HG03457 (cell line): ENCODE data around the gene ST6GALNAC5.

ENCODE experiments used
- ATAC-seq: cut with Tn5 transposase; IDR thresholded peaks from one replicate; pipeline ENCODE4 v1.9.1; 2021; ENCODE audit warnings: moderate number of reproducible peaks; ENCODE audit not compliant: unreplicated experiment

The ST6GALNAC5 gene

DNA sequence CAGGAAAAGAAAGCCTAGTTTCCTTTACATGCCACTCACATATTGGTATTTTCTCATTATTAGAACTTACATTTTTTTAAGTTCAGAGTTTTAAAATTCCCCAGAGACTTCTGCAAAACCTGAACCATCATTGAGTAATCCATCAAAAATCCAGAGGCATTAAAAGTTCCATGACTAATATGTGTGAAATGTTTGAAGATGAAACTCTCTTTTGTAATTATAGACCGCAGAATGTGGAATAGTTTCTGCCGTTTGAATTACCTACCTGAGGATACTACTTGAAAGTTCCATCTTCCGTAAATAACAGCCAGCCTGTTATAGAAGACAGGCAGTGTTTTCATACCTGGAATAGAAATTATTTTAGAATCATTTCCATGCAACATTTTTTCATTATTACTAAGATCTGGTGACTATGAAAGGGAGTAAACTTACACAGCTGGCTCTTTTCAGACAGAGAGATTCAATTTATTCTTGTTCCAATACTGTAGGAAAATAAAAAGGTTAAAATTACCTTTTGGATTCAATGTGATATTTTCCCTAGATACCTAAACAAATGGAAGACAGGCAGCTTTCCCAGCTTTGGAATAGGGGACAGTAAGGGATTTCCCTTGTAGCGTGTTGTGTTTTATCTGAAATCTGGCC is 131.4 kb downstream of the ST6GALNAC5 start:
- ATAC-seq = no peak

DNA sequence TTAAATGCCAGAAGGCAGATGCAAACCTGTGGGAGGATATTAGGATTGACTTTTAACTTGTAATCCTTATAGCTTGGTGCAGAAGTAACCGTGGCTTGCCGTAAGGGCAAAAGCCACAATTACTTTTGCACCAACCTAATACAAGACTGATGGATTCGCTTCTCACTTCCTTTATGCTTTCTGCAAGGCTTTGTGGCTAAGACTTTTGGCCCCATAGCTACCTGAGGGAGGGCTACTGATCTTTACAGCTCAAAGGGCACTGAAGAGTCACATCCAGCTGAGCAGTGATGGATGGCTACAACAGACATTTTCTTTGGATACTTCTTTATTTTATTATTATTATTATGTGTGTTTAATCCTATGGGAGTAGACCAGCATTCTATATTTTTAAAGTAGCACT is 140.4 kb downstream of the ST6GALNAC5 start:
- no peak for ATAC-seq

DNA sequence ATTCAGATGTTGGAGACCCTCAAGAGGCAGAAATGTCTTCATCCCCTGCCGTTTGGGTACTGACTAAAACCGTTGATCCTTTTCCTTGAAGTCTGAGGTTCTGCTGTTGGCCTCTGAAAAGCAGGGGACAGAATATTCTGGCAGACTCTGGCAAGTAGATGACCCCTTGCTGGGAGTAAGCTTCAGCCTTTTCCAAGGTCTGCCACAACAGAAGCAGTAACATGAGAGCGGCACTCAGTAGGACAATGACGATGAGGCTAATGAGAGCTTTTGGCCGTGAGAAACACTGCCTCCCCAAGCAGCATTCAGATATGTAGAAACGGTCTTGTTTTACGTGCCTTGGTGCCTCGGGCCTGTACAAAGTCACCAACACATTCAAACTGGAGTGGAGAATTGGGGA is 143.7 kb downstream of the ST6GALNAC5 start:
- ATAC-seq = no peak

DNA sequence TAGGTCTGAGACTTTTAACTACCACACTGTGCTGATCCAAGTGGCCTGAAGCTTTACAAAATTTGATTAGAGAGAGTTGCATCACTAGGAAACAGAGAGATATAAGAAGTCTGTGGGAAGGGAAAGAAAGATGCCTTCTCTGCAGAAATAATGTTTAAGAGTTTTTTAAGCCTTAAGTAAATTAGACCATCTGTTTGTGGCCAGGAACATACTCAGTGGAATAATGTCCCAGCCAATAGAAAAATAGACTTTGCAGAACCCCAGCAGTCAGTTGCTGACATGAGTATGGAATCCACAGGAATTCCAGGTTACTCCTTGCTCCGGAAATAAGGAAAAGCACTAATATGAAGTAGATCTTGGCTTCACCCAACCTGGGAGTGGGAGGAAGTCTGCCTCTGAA is 144.8 kb downstream of the ST6GALNAC5 start:
- no peak for ATAC-seq

DNA sequence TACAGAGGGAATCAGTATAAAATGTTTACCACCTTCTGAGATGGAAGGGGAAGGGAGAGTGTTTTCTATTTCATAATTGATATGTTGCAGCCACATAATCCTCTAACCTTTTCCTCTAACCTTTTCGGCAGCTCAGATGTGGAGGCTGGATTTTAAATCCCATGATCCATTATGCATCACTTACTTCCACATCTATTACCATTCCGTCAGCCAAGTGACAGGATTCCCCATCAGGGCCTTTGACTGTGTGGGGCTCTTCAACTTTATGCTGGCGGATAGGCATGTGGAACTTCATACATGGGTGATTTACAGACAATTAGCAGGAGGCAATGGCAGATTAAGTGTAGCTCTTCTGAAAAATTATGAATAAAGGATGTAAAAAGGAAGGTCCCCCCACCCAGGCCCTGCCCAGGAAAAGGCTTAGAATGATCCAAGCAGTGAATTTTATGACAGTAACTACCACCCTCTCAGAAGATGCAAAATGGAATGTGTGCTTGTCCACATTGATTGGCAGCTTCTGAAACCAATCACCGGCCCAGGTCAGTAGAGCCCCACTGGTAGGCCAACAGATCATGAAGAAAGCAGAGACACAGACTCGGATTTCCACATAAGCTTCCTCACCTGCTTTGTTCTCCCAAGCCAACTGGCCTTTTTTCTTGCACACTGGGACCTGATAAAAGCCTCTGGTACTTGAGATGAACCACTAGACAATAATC is 147.0 kb downstream of the ST6GALNAC5 start:
- ATAC-seq = no peak

DNA sequence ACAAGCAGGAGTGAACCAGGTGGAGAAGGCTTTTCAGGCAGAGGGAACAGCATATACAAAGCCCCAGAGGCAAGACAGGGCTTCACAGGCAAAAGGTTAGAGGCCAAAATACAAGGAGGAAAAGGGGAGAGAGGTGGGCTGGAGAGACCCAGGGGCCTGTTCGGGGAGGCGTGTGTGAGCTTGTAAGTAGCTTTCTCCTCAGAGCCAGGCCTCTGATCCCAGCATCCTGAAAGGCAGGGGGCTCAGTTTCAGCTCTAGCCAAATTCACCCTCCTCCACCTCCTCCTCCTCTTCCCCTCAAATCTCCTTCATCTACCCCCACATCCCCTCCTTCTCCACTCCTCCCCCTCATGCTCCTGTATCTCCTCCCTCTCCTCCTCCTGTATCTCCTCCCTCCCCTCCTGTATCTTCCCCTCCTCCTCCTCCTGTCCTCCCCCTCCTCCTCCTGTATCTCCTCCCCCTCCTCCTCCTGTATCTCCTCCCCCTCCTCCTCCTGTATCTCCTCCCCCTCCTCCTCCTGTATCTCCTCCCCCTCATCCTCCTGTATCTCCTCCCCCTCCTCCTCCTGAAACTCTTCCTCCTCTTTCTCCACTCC is 148.6 kb downstream of the ST6GALNAC5 start:
- ATAC-seq = no peak

DNA sequence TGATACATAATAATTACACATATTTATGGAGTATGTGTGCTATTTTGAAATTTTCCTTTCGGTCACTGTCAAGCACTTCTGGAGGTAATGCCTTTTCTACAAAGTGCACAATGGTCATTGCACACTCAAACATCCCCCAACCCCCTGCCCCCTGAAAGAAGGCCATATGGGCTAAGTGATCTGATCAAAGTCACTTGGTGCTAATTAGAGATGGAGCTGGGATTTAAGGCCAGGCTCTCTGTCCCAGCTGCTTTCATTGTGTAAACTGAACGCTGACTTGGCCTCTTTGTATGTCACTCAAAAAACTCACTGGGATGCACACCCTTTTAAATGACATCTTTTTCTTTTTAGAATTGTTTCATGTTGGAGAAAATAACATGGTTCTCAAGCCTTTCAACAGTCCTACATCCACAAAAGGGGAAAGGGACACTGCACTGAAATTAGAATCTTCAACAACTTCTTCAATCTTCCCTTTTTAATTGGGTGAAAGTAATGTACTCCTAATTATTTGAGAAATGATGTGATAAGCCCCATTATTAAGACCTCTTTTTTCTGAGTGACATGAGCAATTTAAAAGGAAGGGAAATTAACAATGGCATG is 149.2 kb downstream of the ST6GALNAC5 start:
- ATAC-seq = no peak

DNA sequence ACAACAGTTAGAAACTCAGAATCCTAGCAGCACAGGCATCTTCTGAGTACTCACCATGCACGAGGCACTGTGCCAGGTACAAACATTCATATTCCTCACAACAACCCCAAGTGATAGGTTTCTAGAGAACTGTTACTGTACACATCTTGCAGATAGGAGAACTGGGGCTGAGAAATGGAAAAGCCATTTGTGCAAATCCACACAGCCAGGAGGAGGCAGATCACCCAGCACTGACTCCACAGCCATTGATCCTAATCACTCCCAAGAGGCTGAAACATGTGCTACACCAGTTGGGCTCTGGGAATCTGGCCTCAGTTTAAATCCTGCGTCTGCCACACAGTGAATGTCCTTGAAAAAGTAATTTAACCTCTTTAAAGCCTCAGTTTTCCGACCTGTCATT is 151.0 kb downstream of the ST6GALNAC5 start:
- no peak for ATAC-seq

DNA sequence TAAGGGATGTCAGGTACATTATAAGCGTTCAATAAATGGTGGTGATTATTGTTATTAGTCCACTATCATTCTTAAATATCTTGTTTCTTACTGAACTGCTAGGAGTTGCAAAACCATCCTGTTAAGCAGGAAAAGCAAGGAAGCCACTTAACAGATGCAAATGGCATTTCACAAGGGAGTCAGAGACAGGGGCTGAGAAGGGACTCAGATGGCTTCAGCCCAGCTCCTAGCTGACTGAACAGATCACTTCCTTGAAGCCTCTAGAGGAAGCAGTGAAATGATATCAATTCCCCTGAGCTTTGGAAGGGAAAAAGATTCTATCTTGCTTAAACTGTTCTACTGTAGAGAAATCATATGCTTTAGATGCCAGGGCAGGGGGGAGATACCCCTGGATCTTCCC is 151.5 kb downstream of the ST6GALNAC5 start:
- no peak for ATAC-seq

DNA sequence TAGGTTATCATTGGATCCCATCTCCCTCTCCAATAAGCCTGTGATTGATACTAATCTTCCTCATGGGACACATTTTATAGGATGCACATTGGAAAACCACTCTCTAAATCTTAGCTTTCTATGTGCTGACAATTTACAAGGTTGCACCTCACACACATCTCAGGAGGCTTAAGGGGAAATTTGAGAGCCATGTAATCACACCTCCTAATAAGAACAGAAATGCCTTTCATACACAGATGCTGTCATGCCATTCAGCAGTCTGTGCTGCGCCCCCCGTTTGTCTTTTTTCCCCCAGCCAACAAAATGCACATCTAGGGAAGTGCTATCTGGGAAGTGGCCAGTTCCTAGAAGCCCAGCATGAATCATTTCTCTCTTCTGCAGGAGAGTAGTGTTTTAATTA is 154.5 kb downstream of the ST6GALNAC5 start:
- ATAC-seq = no peak

DNA sequence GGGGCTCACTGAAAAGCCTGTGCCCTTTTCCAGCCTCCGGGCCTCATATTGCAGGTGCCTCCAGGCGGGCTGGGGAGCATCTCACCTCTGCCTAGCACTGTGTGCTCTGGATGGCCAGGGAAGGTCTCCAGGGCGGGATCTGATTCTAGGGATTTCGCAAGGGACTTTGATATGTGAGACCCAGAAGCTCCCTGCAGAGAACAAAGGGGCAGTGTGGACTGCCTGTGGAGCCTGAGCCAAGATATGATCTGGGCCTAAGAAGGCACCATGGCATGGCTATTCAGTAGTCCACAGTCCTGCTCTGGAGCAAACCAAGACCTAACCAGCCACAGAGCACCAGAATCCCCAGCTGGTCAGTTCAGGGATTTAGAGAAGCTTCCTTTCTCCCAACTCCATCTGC is 157.2 kb downstream of the ST6GALNAC5 start:
- ATAC-seq = no peak

DNA sequence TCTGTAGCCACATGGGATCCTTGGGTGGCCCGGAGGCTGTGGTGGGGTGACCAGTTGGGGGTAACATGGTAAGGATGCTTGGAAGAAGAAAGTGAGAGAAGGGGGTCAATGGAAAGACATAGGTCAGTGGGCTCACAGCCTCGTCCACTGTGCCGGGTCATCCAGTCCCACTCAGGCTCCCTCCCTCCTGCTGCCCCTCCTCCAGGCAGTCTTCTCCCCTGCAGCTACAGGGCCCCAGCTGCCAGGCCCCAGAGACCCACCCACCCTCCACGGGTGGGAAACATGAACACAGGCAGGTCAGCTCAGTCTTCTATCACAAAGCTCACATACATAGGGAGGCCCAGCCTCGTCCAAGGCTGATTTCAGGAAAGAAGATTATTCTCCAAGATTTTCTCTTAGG is 158.3 kb downstream of the ST6GALNAC5 start:
- ATAC-seq = no peak

DNA sequence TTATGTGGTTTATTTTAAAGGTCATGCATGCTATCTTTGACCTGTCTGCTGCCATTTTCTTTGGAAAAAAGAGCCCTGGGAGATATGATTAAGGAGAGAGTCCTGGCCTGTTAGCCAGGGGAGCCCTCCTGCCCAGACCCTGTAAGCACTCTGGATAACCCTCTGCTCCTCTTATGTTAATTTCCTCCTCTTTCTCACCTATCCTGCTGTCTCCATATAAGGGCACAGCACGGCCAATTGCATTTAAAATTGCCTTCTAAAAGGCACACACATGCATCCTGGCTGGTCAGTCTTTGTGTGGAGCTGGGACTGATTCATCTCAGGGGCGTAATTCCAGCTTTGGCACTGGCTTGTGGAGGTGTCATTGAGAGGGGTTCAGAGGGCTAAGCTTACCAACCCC is 158.9 kb downstream of the ST6GALNAC5 start:
- no peak for ATAC-seq

DNA sequence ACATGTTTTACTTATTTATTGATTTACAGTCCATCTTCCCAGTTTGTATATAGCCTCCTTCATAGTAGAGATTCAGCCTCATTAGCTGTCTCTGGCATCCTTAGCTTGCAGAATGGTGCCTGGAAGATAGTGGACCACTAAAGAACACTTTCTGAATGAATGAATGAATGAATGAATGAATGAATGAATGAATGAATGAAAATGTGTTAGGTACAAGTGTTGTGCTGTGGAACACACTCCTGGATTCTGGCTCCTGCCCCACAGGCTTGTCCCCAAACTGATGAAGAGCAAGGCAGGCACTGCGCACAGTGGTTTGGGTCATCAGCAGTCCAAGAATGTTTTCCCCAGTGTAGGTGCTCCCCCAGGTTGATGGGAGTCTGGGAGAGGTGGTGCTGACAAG is 159.4 kb downstream of the ST6GALNAC5 start:
- no peak for ATAC-seq

DNA sequence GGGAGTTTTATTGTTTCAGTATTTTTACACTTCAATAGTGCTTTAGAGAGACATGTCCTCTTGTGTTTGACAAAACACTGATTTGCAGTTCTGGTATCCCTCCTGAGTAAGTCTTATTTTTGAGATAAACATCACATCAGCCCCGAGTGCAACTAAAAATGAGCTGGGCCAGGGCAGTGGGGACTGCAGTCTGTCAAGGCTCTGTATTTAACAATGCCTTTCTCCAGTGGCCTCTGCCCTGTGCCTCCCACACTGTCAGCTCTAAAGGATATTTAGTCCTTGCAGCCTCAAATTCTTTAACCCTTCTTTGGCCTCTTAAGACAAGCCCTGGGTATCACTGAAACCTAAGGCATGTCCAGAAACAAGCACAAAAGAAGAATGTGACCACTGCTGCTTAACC is 160.6 kb downstream of the ST6GALNAC5 start:
- no peak for ATAC-seq

DNA sequence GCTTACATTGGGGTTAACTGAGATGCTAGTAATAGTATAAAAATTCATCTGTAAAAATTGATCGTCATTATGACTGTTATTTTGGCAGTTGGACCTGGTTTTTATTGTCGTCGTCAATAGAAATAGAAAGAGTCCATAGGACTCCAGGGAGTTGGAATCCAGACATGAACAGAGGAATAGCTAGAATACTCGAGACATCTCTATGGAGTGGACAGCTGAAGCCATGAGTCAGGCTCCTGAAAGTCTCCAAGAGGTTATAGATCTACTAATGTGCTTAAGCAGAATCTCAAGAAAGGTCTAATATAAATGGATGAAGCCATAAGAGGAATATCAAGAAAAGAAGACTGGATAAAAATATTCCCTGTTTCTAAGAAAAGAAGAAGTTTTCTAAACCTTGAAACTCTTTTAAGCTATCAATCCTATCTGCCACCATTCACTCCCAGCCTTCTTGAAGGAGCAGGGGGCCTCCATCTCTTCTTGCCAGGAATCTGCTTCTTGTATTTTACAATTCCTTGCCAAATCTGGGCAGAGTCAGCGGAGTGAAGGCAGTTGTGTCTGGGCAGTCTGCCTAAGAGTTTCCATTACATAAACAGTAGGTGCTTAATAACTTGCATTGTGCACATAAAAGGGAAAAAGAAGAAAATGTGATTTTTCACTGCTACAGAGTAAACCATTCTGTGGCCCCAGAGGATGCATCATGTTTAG is 163.3 kb downstream of the ST6GALNAC5 start:
- ATAC-seq = no peak

DNA sequence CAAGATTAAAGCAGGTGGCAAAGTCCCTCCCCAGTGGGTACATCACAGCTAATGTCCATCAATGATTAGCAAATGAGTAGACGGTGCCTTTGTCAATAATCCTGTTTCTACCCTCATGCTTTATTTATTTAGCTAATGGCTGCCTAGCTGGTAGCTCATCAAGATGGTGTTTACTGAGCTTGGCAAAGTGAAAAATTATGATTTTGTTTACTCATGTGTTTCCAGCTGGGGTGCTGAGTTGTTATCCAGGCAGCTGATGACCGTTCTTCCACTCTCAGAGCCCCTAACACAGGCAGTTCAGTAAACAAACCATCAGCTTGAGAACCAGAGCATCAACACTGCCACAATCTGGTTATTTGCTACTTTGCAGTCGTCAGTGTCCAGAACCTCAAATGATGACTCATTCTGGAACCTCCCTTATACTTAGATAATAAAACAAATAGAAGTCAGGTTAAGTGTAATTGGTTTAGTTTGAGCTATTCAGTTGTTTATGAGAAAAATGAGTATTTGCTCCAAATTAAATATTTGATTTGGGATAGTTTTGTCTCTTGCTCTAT is 163.9 kb downstream of the ST6GALNAC5 start:
- no peak for ATAC-seq

DNA sequence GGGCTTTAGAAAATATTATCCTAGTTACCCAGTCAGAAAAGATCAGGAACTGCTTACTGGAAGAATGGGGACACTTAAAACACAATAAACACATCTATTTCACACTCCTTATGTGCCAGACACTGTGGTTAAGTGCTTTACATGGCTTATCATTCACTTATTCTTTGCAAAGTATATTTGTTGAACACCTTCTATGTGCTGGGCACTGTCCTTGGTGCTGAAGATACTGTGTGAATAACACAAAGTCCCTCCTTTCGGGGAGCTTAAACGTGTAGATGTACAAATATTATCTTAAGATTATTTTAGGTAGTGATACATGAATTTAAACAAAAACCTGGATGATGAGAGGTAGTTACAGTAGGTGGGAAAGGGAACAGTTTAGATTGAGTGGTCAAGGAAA is 169.3 kb downstream of the ST6GALNAC5 start:
- no peak for ATAC-seq

DNA sequence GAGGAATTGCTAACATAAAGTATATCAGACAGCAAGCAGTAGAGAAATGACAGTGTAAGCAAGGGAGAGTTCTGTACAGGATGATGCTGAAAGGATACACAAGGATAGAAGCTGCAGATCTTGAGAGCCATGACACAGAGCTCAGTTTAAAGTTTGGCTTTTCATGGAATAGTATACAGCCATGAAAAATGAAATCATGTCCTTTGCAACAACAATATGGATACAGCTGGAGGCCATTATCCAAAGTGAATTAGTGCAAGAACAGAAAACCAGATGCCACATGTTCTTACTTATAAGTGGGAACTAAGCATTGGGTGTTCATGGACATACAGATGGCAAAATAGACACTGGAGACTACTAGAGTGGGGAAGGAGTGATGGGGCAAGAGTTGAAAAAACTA is 169.8 kb downstream of the ST6GALNAC5 start:
- no peak for ATAC-seq

DNA sequence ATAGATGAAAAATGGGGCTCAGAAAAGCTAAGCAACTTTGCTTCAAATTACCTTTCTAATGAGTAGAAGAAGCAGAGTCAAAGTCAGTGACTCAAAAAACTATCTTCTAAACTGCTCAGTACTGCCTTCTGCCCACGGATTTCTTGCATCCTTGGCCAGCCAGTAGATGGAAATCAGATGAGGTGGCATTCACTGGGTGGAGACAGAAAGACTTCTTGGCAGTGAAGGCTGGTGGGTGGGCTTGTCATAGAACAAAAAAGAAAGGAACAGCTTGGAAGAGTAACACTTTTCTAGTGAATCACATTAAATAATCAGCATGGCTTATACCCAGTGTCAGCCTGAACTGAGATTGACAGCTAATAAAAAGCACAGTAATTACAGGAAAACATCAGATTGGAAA is 170.7 kb downstream of the ST6GALNAC5 start:
- no peak for ATAC-seq

DNA sequence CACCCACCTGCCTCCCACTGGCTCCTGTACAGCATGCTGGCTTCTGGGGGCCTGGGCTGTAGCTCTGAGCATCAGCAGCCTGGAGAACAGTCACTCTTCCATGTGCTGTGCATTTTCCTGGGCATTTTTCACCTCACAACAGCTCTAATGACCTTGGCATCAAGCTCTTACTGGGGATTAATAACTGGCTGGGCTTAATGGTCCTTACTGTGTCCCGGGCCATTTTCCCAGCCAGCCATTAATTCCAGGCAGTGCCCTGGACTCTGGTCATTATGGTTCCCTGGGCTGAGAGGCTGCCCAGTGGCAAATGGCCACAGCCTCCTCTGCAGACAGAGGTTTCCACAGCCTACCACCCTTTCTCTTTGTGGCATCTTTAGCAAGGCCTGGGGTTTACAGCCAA is 171.8 kb downstream of the ST6GALNAC5 start:
- ATAC-seq = no peak
